ENCODE data around the gene ERGIC1.
"Not testable (repeated sequence)": the region's sequence is repeated elsewhere in the genome, so short reads cannot be mapped to it uniquely, and the experiment has no call there.

ERGIC1 gene

GRCh38 chr5:172859966-172860365 is 25.9 kb downstream of the ERGIC1 start:
- H3K9ac ChIP-seq = no peak overlapping the region
- H3K4me1 ChIP-seq = peaks cover 32% of the 10 kb centered on the region
- H3K27me3 ChIP-seq (ENCODE audit: control insufficient read depth, insufficient read depth, low read length) = no peaks in the 10 kb centered on the region

DNA sequence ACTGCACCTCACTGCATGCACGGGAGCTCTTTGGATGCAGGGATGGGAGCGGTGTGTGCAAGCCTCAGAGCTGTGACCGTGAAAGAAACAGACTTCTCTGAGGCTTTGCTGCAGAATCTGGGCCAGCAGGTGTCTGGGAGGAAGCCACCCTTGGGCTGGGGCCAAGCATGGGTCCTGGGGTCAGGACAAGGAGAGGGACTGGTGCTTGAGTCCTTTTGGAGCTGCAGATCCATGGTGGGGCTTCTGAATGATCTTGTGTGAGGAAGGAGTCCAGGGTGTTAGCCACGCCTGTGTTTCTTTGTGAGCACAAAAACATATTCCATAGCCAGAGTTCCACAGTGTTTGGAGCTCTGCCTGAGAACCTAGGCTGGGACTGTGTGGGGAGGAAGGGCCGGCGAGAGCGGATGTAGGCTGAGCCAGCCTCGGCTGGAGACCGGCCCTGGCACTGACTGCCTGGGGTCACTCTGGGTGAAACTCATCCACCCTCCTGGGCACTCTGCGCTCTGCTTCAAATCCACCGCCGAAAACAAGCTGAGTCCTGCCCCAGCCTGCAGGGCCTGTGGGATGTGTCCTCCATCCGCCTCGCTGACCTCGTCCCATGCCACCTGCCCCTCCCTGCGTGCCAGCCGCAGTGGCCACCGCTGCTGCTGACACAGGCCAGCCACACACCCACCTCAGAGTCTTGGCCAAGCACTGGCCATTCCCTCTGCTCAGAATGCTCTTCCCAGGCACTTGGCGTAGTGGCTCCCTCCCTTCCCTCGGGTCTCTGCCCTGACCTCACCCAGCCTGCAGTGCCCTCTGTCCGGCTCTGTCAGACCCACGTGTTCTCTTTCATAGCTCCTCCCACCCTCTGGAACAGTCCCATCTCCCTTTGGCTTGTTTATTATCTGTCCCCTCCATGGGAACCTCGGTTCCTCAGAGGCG is 26.7 kb downstream of the ERGIC1 start:
- Histone ChIP-seq H3K4me3 (ENCODE audit: low read depth, low read length) (no peak overlapping the region), H3K9ac (no peak overlapping the region), H2AFZ (peak overlapping the region; percentile 1)

More at GRCh38 chr5:172859966-172860365, 25.9 kb downstream of the ERGIC1 start:
- Histone ChIP-seq H3K36me3 (ENCODE audit: control insufficient read depth, insufficient read depth, low read length) (no peaks in the 10 kb centered on the region), H3K27ac (peak overlapping the region; percentile 60), H3K79me2 (peaks cover 27% of the 10 kb centered on the region), H3K4me3 (ENCODE audit: low read depth, low read length) (no peak overlapping the region), H3K4me2 (ENCODE audit: low read length) (peak overlapping the region; percentile 5), H3K9me3 (ENCODE audit: control insufficient read depth, low read length) (no peaks in the 10 kb centered on the region), H2AFZ (no peak overlapping the region)
- TF ChIP-seq CTCF (IDR thresholded peaks at IDR 0.05) = no peak

GRCh38 chr5:172861461-172861860 is 27.4 kb downstream of the ERGIC1 start:
- H2AFZ ChIP-seq = no peak overlapping the region
- H3K79me2 ChIP-seq = peaks cover 15% of the 10 kb centered on the region
- no peaks in the 10 kb centered on the region for H3K9me3 ChIP-seq (ENCODE audit: control insufficient read depth, low read length)
- H3K4me2 ChIP-seq (ENCODE audit: low read length) = no peak overlapping the region
- no peaks in the 10 kb centered on the region for H3K36me3 ChIP-seq (ENCODE audit: control insufficient read depth, insufficient read depth, low read length)
- H3K4me1 ChIP-seq = peaks cover 27% of the 10 kb centered on the region
- no peak overlapping the region for H3K9ac ChIP-seq
- H3K27me3 ChIP-seq (ENCODE audit: control insufficient read depth, insufficient read depth, low read length) = no peaks in the 10 kb centered on the region
- H3K27ac ChIP-seq = peak overlapping the region; percentile 60
- no peak for TF ChIP-seq CTCF (IDR thresholded peaks at IDR 0.05)
- H3K4me3 ChIP-seq (ENCODE audit: low read depth, low read length) = no peak overlapping the region

More for the DNA sequence above, 26.7 kb downstream of the ERGIC1 start:
- Histone ChIP-seq H3K4me1 (peaks cover 27% of the 10 kb centered on the region), H3K27me3 (ENCODE audit: control insufficient read depth, insufficient read depth, low read length) (no peaks in the 10 kb centered on the region), H3K27ac (peak overlapping the region; percentile 60), H3K79me2 (peaks cover 20% of the 10 kb centered on the region), H3K36me3 (ENCODE audit: control insufficient read depth, insufficient read depth, low read length) (no peaks in the 10 kb centered on the region), H3K9me3 (ENCODE audit: control insufficient read depth, low read length) (no peaks in the 10 kb centered on the region), H3K4me2 (ENCODE audit: low read length) (peak overlapping the region; percentile 5)
- no peak for TF ChIP-seq CTCF (IDR thresholded peaks at IDR 0.05)

DNA sequence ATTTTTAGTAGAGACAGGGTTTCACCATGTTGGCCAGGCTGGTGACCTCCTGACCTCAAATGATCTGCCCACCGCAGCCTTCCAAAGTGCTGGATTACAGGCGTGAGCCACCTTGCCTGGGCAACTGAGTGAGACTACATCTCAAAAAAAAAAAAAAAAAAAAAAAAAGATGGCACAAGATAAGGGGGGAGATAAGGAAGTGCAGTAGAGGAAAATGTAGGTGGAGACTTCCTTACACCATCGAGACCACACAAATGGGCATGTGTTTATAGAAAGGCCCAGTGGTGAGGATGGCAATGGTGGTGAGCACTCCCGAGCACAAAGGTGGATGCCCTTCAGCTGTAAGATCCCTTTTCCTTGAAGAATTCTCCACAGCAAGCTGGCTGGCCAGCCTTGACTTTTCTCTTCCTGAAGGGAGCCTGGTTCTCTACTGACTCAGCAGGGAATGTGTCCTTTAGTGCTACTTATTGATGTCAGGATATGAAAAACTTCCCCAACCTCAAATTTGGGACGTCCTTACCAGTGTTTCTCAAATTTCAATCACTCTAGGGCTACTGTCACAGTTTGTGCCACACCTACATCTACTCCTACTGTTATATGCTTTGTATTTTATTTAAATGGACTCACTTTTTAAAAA is 28.2 kb downstream of the ERGIC1 start:
- Histone ChIP-seq H3K4me3 (ENCODE audit: low read depth, low read length) (no peak overlapping the region), H3K9me3 (ENCODE audit: control insufficient read depth, low read length) (no peaks in the 10 kb centered on the region), H3K4me2 (ENCODE audit: low read length) (no peak overlapping the region), H2AFZ (no peak overlapping the region), H3K9ac (no peak overlapping the region), H3K27me3 (ENCODE audit: control insufficient read depth, insufficient read depth, low read length) (no peaks in the 10 kb centered on the region), H3K27ac (no peak overlapping the region), H3K4me1 (peaks cover 33% of the 10 kb centered on the region), H3K79me2 (peaks cover 14% of the 10 kb centered on the region), H3K36me3 (ENCODE audit: control insufficient read depth, insufficient read depth, low read length) (no peaks in the 10 kb centered on the region)
- TF ChIP-seq CTCF (IDR thresholded peaks at IDR 0.05) = no peak

DNA sequence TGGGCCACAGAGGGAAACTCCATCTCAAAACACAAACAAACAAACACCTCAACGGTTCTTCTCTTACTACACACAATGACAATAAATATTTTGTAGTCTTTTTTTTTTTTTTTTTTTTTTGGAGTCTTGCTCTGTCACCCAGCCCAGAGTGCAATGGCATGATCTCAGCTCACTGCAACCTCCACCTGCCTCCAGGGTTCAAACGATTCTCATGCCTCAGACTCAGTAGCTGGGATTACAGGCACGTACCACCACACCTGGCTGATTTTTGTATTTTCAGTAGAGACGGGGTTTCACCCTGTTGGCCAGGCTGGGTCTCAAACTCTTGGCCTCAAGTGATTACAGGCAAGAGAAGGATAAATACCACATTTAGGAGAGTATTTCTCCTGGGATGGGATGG is 30.1 kb downstream of the ERGIC1 start:
- not testable (repeated sequence) for H3K27ac ChIP-seq

More for the DNA sequence above, 30.1 kb downstream of the ERGIC1 start:
- peaks cover 43% of the 10 kb centered on the region for H3K4me1 ChIP-seq
- not testable (repeated sequence) for H3K9ac ChIP-seq; H3K9me3 ChIP-seq (ENCODE audit: control insufficient read depth, low read length); H3K4me3 ChIP-seq (ENCODE audit: low read depth, low read length); H3K79me2 ChIP-seq; H3K4me2 ChIP-seq (ENCODE audit: low read length); H3K27me3 ChIP-seq (ENCODE audit: control insufficient read depth, insufficient read depth, low read length); H2AFZ ChIP-seq; H3K36me3 ChIP-seq (ENCODE audit: control insufficient read depth, insufficient read depth, low read length)

All from parathyroid adenoma (tissue), 2 donors.